SJCRH30 (cell line): Measurements from ENCODE around the gene MIA. TPM values are rescaled to one million over a fixed set of nuclear protein-coding genes. Genes with fewer than 3 reads are reported as not detected.
A peak's percentile ranks its signal among the peaks of the same experiment; 100 is the strongest.
"Not testable (repeated sequence)": the region's sequence is repeated elsewhere in the genome, so short reads cannot be mapped to it uniquely, and the experiment has no call there.

Source experiments
- DNase-seq, 2 experiments: peaks; one replicate each; pipeline ENCODE4 v3.0.0-alpha.2; 2015 to 2020
- H3K27ac ChIP-seq: fragments of 250-450 bp; sonication (Bioruptor Pico); 2 replicates; pipeline ENCODE4 v1.5.1; 2020; ENCODE audit warnings: mild to moderate bottlenecking, moderate library complexity
- H3K27me3 ChIP-seq: fragments of 250-450 bp; sonication (Bioruptor Pico); 2 replicates; pipeline ENCODE4 v1.5.1; 2020; ENCODE audit warnings: mild to moderate bottlenecking, moderate library complexity
- H3K36me3 ChIP-seq: fragments of 250-450 bp; sonication (Bioruptor Pico); 2 replicates; pipeline ENCODE4 v1.5.1; 2020; ENCODE audit warnings: mild to moderate bottlenecking, moderate library complexity
- H3K4me1 ChIP-seq: fragments of 250-450 bp; sonication (Bioruptor Pico); 2 replicates; pipeline ENCODE4 v1.5.1; 2020; ENCODE audit warnings: mild to moderate bottlenecking, moderate library complexity
- H3K4me3 ChIP-seq: fragments of 250-450 bp; sonication (Bioruptor Pico); 2 replicates; pipeline ENCODE4 v1.5.1; 2020; ENCODE audit warnings: mild to moderate bottlenecking, moderate library complexity
- H3K9me3 ChIP-seq: fragments of 250-450 bp; sonication (Bioruptor Pico); replicated peaks from 2 replicates; pipeline ENCODE4 v1.5.1; 2020; ENCODE audit warnings: mild to moderate bottlenecking, moderate library complexity
- total RNA-seq: library from RNA; depleted of rRNA; stranded (reverse); fragments of >200 nt; shearing (Covaris generic); gene quantifications from 2 replicates; pipeline ENCODE4 v1.2.3, GENCODE V29; 2014

Gene MIA
- total RNA-seq, 1 experiment from 2014 or later: not detected

- H3K27ac ChIP-seq, H3K9me3 ChIP-seq, H3K4me1 ChIP-seq, H3K4me3 ChIP-seq, DNase-seq, H3K27me3 ChIP-seq: not testable (repeated sequence)
- H3K36me3 ChIP-seq: peaks cover 33% of the 10 kb centered on the region
Observed at GRCh38 chr19:40810649-40811408, 35.5 kb downstream of the MIA start.

- no peak overlapping the region for H3K4me3 ChIP-seq
- H3K4me1 ChIP-seq: no peaks in the 10 kb centered on the region
- H3K27ac ChIP-seq: no peak overlapping the region
- H3K27me3 ChIP-seq: no peaks in the 10 kb centered on the region
- peaks cover 24% of the 10 kb centered on the region for H3K36me3 ChIP-seq
- DNase-seq: no peak
- no peaks in the 10 kb centered on the region for H3K9me3 ChIP-seq
Observed at GRCh38 chr19:40811478-40812341, 36.4 kb downstream of the MIA start.

DNA sequence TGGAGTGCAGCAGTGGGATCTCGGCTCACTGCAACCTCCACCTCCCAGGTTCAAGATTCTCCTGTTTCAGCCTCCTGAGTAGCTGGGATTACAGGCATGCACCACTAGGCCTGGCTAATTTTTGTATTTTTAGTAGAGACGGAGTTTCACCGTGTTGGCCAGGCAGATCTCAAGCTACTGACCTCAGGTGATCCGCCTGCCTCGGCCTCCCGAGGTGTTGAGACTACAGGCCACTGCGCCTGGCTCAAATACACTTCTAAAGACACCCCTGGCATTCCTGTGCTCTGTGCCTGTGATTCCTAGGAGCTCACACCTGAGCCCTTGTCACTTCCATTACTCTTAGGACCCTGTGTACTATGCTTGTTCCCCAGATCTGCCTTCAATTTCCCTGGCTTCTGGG, 37.2 kb downstream of the MIA start:
- H3K27me3 ChIP-seq, H3K4me3 ChIP-seq, H3K9me3 ChIP-seq, H3K27ac ChIP-seq, DNase-seq, H3K4me1 ChIP-seq: not testable (repeated sequence)
- H3K36me3 ChIP-seq: peaks cover 16% of the 10 kb centered on the region

DNA sequence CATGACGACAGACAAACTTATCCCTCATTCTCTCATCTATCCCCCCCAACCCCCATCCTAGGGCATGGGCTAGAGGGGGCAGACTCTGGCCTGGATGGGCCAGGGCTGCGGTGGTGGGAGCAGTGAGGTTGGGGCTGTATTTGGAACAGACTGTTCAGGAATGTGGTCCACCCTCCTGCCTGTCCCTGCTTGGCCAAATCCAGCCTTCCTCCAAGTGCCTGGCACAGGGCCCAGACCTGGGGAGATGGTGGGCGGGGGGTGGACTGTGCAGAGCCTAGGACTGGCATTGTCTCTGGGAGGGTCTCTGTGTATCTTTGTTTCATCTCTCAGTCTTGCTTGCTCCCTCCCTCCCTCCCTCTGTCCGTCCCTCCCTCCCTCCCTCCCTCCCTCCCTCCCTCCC, 37.9 kb downstream of the MIA start:
- DNase-seq: no peak
- no peak overlapping the region for H3K4me3 ChIP-seq
- no peaks in the 10 kb centered on the region for H3K4me1 ChIP-seq
- no peak overlapping the region for H3K27ac ChIP-seq
- H3K36me3 ChIP-seq: peaks cover 10% of the 10 kb centered on the region
- no peaks in the 10 kb centered on the region for H3K9me3 ChIP-seq
- H3K27me3 ChIP-seq: no peaks in the 10 kb centered on the region

DNA sequence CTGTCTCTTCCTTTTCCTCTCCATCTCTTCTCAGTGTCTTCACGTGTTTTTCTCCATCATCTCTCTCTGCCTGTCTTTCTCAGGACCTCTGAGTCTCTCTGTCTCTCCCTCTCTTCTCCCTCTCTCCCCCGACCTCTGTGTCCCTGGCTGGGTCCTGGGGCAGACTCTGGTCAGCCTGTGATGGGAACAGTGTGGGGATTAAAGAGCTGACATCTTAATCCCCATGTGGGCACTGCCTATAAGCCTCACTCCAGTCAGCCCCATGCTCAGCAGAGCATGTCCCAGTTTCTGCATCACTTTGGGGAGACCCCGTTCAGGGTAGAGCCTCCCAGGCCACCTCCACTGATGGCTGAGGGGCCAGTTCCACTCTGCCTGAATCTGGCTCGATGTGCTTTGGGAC, 39.9 kb downstream of the MIA start:
- Histone ChIP-seq H3K27ac (no peak overlapping the region), H3K4me1 (no peaks in the 10 kb centered on the region), H3K36me3 (no peaks in the 10 kb centered on the region), H3K9me3 (no peaks in the 10 kb centered on the region), H3K27me3 (no peaks in the 10 kb centered on the region), H3K4me3 (no peak overlapping the region)
- no peak for DNase-seq

DNA sequence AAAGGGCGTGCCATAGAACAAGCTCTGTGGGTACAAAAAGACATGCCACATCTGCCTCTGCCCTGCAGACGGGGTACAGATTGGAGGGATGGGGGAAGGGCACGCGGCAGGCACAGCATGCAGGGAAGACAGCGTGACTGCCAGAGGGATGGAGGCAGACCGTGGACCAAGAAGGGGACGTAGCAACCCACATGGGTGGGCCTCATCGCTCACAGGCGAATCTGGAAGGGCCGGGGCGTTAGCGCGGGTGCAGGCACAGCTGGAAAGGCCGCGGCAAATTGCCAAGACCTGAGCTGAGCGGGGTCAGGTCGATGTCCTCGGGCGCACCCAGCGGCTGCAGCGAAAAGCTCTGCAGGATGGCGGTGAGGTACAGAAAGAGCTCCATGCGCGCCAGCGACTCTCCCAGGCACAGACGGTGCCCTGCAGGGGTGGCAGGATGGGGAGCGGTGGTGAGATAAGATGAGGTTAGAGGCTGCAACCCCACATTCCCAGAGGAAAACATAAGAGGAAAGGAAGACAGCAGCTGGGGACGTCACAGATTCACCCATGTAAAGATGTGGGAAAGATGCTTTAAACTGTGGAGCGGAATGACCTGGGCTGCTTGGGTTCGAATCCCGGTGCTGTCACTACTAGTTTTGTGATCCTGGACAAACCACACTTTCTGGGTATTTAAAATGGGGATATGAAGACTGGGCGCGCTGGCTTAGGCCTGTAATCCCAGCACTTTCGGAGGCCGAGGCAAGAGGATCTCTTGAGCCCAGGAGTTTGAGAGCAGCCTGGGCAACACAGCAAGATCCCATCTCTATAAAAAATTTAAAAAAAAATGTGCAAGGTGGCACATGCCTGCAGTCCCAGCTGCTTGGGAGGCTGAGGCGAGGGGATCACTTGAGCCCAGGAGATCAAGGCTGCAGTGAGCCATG, 43.4 kb downstream of the MIA start:
- H3K27me3 ChIP-seq, H3K36me3 ChIP-seq, H3K9me3 ChIP-seq, H3K4me1 ChIP-seq, H3K27ac ChIP-seq: not testable (repeated sequence)
- DNase-seq: peak; percentile 81 to 88
- peak overlapping the region; percentile 22; the same call in 1 of the 2 replicates for H3K4me3 ChIP-seq

DNA sequence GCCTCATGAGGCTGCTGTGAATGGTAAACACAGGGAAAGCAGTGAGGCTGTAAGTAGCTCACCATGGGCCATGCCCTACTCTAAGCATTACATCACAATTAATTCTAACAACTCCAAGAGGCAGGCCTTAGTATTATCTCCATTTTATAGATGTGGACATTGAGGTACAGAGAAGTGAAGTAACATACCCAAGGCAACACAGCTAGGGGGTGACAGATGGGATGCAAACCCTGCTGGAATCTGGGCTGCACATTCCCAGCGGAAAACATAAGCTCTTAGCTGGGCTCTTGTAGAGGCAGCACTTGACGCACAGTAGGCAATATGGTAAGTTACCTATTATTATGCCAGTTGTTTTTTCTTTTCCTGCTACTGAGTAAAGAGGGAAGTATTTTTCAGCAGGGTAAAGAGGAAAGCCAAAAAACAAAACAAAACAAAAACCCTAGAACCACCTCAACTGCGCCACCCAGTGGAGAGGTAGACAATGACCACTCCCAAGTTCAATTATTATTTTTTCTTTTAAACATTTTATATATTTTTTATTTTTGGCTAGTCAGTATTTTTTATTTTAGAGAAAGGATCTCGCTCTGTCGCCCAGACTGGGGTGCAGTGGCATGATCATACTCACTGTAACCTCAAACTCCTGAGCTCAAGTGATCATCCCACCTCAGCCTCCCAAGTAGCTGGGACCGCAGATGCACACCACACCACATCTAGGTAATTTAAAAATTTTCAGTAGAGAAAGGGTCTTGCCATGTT, 44.3 kb downstream of the MIA start:
- not testable (repeated sequence) for H3K27me3 ChIP-seq, H3K9me3 ChIP-seq, H3K36me3 ChIP-seq, H3K4me3 ChIP-seq, H3K4me1 ChIP-seq, H3K27ac ChIP-seq
- peak in 1 of 2 experiments; percentile 69 for DNase-seq

- DNase-seq: no peak
Observed at GRCh38 chr19:40822161-40822560, 46.8 kb downstream of the MIA start.

GRCh38 chr19:40822704-40823553, 47.6 kb downstream of the MIA start:
- H3K27me3 ChIP-seq, H3K9me3 ChIP-seq, H3K36me3 ChIP-seq, H3K4me3 ChIP-seq, H3K27ac ChIP-seq, H3K4me1 ChIP-seq, DNase-seq: not testable (repeated sequence)

More at GRCh38 chr19:40822161-40822560, 46.8 kb downstream of the MIA start:
- Histone ChIP-seq H3K9me3 (no peaks in the 10 kb centered on the region), H3K36me3 (no peaks in the 10 kb centered on the region), H3K4me3 (no peak overlapping the region), H3K4me1 (no peaks in the 10 kb centered on the region), H3K27ac (no peak overlapping the region), H3K27me3 (no peaks in the 10 kb centered on the region)

DNA sequence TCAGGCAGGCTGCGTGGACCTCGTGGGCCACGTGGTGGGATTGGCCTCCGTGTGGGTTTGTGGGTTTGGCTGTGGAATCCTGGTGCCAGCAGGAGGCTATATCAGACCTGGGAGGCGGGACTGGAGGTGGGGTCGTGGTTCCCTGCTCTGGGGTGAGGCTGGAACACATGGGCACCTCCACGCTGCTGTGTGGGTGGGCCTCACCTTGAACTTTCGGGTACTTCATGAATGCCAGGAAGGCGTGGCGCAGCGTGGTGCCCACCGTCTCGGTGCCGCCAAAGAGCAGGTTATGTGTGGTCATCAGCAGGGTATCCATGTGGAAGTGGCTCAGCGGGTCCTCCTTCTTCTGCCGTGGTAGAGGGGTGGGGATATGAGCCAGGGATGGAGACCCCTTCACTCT, 49.6 kb downstream of the MIA start:
- H3K36me3 ChIP-seq, H3K27ac ChIP-seq, DNase-seq, H3K9me3 ChIP-seq, H3K27me3 ChIP-seq, H3K4me1 ChIP-seq, H3K4me3 ChIP-seq: not testable (repeated sequence)

- H3K4me3 ChIP-seq, H3K27ac ChIP-seq, H3K9me3 ChIP-seq, H3K36me3 ChIP-seq, H3K27me3 ChIP-seq, DNase-seq, H3K4me1 ChIP-seq: not testable (repeated sequence)
Observed at GRCh38 chr19:40825460-40826095, 50.3 kb downstream of the MIA start.

GRCh38 chr19:40826312-40826698, 51.0 kb downstream of the MIA start:
- not testable (repeated sequence) for DNase-seq

DNA sequence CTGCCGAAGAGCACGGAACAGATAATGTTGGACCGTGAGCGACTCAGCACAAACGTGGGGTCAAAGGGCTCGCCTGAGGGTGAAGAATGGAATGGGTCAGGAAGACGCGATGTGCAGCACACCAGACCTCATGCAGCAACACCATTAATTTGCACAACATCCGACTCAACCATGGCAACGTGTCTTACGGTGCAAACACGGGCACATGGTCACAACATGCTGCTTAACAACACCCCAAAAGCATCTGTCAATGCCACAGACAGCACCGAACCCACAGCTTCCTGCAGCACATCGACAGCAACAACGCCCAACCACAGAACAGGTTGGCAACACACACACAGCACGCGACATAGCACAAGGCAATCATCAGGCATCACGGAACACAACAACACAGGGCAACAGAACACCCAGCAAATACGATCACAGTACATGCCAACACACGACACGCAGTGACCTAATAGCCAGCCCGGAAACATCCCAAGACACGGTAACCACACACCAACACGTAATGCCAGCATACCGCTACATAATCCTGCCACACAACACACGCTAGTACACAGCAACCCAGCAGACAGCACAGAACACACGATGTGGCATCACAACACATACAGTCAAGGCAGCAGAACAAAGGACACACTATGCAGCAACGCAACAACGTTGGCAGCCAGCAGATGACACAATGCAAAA, 51.5 kb downstream of the MIA start:
- not testable (repeated sequence) for H3K9me3 ChIP-seq, H3K4me3 ChIP-seq, H3K27ac ChIP-seq, DNase-seq, H3K27me3 ChIP-seq, H3K36me3 ChIP-seq, H3K4me1 ChIP-seq

More at GRCh38 chr19:40826312-40826698, 51.0 kb downstream of the MIA start:
- not testable (repeated sequence) for H3K4me3 ChIP-seq, H3K27ac ChIP-seq, H3K27me3 ChIP-seq, H3K36me3 ChIP-seq, H3K4me1 ChIP-seq, H3K9me3 ChIP-seq
